ENCODE results near the gene HMOX2. TPM values are rescaled to one million over a fixed set of nuclear protein-coding genes. Genes with fewer than 3 reads are reported as not detected.

HMOX2 gene
- total RNA-seq, 1 donor from 2014 or later, result 52.8 TPM

DNA sequence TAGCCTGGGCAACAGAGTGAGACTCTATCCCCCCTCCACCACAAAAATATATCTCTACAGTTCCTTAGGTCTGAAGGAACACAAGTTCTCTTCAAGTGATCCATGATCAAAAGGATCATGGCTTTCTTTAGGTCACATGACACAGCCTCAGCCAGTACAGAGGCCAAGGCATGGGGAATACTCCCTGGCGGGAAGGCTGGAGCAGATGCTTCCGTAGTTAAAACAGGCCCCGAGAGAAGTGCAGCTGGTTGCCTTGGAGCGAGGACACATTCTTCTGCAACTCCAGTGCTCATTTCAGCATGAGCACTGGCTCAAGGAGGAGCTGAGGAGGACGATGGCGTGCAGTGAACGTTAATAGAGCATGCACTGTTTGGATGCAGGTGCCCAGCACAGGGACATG lies 48.9 kb downstream of the HMOX2 start:
- intact Hi-C loops (cut with DNase I), result no loop called here
- Histone ChIP-seq H3K4me1 (peaks cover 37% of the 10 kb centered on the region), H3K27ac (no peak overlapping the region), H3K4me3 (no peak overlapping the region), H3K27me3 (no peaks in the 10 kb centered on the region), H3K36me3 (no peaks in the 10 kb centered on the region), H3K9me3 (no peaks in the 10 kb centered on the region)
- no peak for DNase-seq (ENCODE audit: extremely low spot score in 2 of 2)
- TF ChIP-seq POLR2AphosphoS5 (IDR thresholded peaks at IDR 0.05; ENCODE audit: insufficient read depth in 1 of 2, low read depth in 1 of 2) (no peak), POLR2A (IDR thresholded peaks at IDR 0.05) (no peak)
- TF ChIP-seq, protein P1, sequence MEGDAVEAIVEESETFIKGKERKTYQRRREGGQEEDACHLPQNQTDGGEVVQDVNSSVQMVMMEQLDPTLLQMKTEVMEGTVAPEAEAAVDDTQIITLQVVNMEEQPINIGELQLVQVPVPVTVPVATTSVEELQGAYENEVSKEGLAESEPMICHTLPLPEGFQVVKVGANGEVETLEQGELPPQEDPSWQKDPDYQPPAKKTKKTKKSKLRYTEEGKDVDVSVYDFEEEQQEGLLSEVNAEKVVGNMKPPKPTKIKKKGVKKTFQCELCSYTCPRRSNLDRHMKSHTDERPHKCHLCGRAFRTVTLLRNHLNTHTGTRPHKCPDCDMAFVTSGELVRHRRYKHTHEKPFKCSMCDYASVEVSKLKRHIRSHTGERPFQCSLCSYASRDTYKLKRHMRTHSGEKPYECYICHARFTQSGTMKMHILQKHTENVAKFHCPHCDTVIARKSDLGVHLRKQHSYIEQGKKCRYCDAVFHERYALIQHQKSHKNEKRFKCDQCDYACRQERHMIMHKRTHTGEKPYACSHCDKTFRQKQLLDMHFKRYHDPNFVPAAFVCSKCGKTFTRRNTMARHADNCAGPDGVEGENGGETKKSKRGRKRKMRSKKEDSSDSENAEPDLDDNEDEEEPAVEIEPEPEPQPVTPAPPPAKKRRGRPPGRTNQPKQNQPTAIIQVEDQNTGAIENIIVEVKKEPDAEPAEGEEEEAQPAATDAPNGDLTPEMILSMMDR (IDR thresholded peaks at IDR 0.05), result no peak

DNA sequence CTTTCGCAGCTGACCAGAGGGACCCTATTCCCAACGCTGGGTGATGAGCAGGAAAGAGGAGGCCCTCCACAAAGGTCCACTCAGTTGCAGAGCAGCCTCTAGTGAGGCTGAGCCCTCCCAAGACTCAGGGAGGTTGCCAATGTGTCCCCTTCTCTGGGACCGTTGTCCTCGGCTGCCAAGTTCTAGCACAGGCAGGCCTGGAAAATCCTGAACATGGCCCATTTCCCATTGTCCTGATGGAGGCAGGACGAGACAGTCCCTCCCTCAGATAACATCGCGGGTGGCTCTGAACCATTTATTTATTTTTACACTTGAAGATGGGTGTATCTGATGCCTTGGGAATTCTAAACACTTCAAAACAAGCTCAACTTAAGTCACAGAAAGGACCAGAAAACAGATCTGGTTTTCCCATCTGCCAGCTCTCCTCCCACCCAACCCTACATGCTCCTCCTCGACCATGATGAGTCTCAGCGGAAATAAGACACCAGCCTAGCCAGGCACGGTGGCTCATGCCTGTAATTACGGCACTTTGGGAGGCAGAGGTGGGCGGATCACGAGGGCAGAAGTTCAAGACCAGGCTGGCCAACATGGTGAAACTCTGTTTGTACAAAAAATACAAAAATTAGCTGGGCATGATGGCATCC lies 49.6 kb downstream of the HMOX2 start:
- TF ChIP-seq POLR2A (IDR thresholded peaks at IDR 0.05), result no peak
- TF ChIP-seq POLR2AphosphoS5 (IDR thresholded peaks at IDR 0.05; ENCODE audit: insufficient read depth in 1 of 2, low read depth in 1 of 2), result no peak
- TF ChIP-seq, protein P1 (IDR thresholded peaks at IDR 0.05), result no peak
- Histone ChIP-seq H3K9me3 (no peaks in the 10 kb centered on the region), H3K27me3 (no peaks in the 10 kb centered on the region), H3K36me3 (no peaks in the 10 kb centered on the region), H3K4me3 (no peak overlapping the region), H3K27ac (no peak overlapping the region), H3K4me1 (peaks cover 37% of the 10 kb centered on the region)
- intact Hi-C loops (cut with DNase I), result no loop called here
- DNase-seq (ENCODE audit: extremely low spot score in 2 of 2), result no peak

DNA sequence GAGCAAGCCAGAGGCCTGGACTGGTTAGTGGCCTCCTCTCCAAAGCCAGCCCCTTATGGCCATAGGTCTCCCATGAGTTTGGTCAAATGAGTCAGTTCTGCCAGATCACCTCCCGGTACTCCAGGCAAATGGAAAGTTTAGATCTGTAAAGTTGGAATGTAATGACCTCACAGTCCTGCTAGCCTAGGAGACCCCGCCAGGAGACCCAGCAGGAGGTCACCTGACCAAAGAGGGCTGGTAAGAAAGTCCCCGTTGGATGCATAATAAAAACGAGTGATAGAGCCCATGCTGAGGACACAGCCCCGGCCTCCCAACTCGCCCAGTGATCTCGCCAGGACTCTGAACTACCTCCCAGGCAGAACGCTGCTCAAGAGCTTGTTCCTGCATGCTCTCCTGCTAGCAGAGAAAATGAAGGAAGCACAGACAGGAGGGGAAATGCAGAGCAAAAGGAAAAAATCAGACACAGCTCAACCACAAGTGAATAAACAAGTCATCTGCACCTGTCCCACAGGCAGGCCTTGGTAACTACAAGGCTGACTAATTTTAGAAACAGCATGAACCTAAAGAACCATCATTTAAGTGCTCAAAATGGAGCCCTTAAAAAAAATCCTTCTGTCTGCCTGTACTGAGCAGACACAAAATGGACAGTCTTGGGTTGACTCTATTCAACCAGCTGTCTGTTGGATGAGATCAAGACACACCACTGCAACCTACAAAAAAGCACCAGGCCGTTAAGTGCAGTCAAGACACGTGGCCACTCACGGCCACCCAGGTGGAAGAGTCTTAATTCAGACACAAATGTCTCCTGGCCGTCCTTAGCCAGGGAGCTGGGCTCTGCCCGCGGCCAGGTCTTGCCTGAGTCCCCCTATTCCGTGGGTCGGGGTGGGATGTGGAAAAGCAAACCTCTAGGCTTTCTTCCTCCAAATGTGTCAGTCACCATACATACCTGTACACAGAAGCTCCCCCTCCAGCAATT lies 53.2 kb downstream of the HMOX2 start:
- no peak overlapping the region for H3K27ac ChIP-seq
- no peaks in the 10 kb centered on the region for H3K27me3 ChIP-seq
- H3K4me3 ChIP-seq, result no peak overlapping the region
- intact Hi-C loops (cut with DNase I), result no loop called here
- H3K9me3 ChIP-seq, result no peaks in the 10 kb centered on the region
- H3K4me1 ChIP-seq, result peaks cover 36% of the 10 kb centered on the region
- TF ChIP-seq POLR2AphosphoS5 (IDR thresholded peaks at IDR 0.05; ENCODE audit: insufficient read depth in 1 of 2, low read depth in 1 of 2), result no peak
- no peak for TF ChIP-seq POLR2A (IDR thresholded peaks at IDR 0.05)
- TF ChIP-seq, protein P1 (IDR thresholded peaks at IDR 0.05), result no peak
- H3K36me3 ChIP-seq, result peaks cover 0 to 10% of the 10 kb centered on the region in 2 donors
- DNase-seq (ENCODE audit: extremely low spot score in 2 of 2), result no peak

- Histone ChIP-seq H3K9me3 (no peaks in the 10 kb centered on the region), H3K27me3 (no peaks in the 10 kb centered on the region), H3K4me3 (no peak overlapping the region), H3K36me3 (peaks cover 0 to 10% of the 10 kb centered on the region in 2 donors), H3K27ac (no peak overlapping the region), H3K4me1 (peaks cover 40% of the 10 kb centered on the region)
- intact Hi-C loops (cut with DNase I), result no loop called here
- TF ChIP-seq, protein P1 (IDR thresholded peaks at IDR 0.05), result no peak
- no peak for TF ChIP-seq POLR2AphosphoS5 (IDR thresholded peaks at IDR 0.05; ENCODE audit: insufficient read depth in 1 of 2, low read depth in 1 of 2)
- no peak for TF ChIP-seq POLR2A (IDR thresholded peaks at IDR 0.05)
- no peak for DNase-seq (ENCODE audit: extremely low spot score in 2 of 2)
These were observed 55.6 kb downstream of the HMOX2 start for GRCh38 chr16:4531811-4532210.

All from vagina (tissue), 2 donors.